Left ventricle myocardium inferior (tissue), 1 donor: ENCODE measurements around the gene CUX1. TPM values are rescaled to one million over a fixed set of nuclear protein-coding genes. Genes with fewer than 3 reads are reported as not detected.

Source experiments
- DNase-seq: peaks from one replicate; pipeline ENCODE4 v3.0.0-alpha.2; 2020
- H3K27ac ChIP-seq: fragments of 200-600 bp; replicated peaks from 2 replicates; pipeline ENCODE4 v1.8.0; 2021
- H3K27me3 ChIP-seq: fragments of 200-600 bp; 2 replicates; pipeline ENCODE4 v1.8.0; 2021; ENCODE audit warnings: low read depth
- H3K36me3 ChIP-seq: fragments of 200-600 bp; 2 replicates; pipeline ENCODE4 v1.8.0; 2021
- H3K4me1 ChIP-seq: fragments of 200-600 bp; 2 replicates; pipeline ENCODE4 v1.8.0; 2021
- H3K4me3 ChIP-seq: fragments of 200-600 bp; 2 replicates; pipeline ENCODE4 v1.8.0; 2021; ENCODE audit warnings: mild to moderate bottlenecking, moderate library complexity
- H3K9me3 ChIP-seq: fragments of 200-600 bp; replicated peaks from 2 replicates; pipeline ENCODE4 v1.8.0; 2021
- CTCF ChIP-seq: fragments of 200-600 bp; IDR thresholded peaks from 2 replicates; pipeline ENCODE4 v1.8.0; 2021; ENCODE audit warnings: antibody characterized with exemption, mild to moderate bottlenecking, borderline replicate concordance
- intact Hi-C: fragments of 100-400 bp; cut with micrococcal nuclease; formaldehyde crosslinking; loops from one replicate; pipeline ENCODE4 v1.11.0; 2022
- total RNA-seq: library from RNA; stranded (reverse); fragmentation: NEBNext Ultra II Directional; extraction: Animal tissue kit (Norgen Biotek cat#: 25700); gene quantifications from one replicate; pipeline ENCODE4 v1.2.1, GENCODE V29; 2021
- donor health status: DM: no; HTN: yes; CAD: no; lungs with severe emphysema.

Gene CUX1
- total RNA-seq, 1 donor from 2014 or later, result 125 TPM

- H3K4me3 ChIP-seq, result no peak overlapping the region
- H3K36me3 ChIP-seq, result peaks cover 3% of the 10 kb centered on the region
- H3K4me1 ChIP-seq, result peaks cover 7% of the 10 kb centered on the region
- no peak for DNase-seq
- intact Hi-C loops, result no loop called here
- no peak overlapping the region for H3K27ac ChIP-seq
- peaks cover 25% of the 10 kb centered on the region for H3K9me3 ChIP-seq
- no peaks in the 10 kb centered on the region for H3K27me3 ChIP-seq
- TF ChIP-seq CTCF, result no peak
Observed at GRCh38 chr7:102055181-102055976, 238.0 kb downstream of the CUX1 start.

GRCh38 chr7:102059524-102059923 lies 242.1 kb downstream of the CUX1 start:
- Histone ChIP-seq H3K4me3 (no peak overlapping the region), H3K27me3 (no peaks in the 10 kb centered on the region), H3K4me1 (peaks cover 30% of the 10 kb centered on the region), H3K9me3 (peaks cover 15% of the 10 kb centered on the region), H3K36me3 (peaks cover 3% of the 10 kb centered on the region), H3K27ac (no peak overlapping the region)
- intact Hi-C loops, result no loop called here
- TF ChIP-seq CTCF, result no peak
- no peak for DNase-seq

GRCh38 chr7:102061354-102061945 lies 244.0 kb downstream of the CUX1 start:
- intact Hi-C loops, result no loop called here
- peaks cover 1% of the 10 kb centered on the region for H3K9me3 ChIP-seq
- no peak for DNase-seq
- no peak overlapping the region for H3K27ac ChIP-seq
- peaks cover 3% of the 10 kb centered on the region for H3K36me3 ChIP-seq
- no peak overlapping the region for H3K4me3 ChIP-seq
- peaks cover 39% of the 10 kb centered on the region for H3K4me1 ChIP-seq
- no peaks in the 10 kb centered on the region for H3K27me3 ChIP-seq
- TF ChIP-seq CTCF, result no peak

- Histone ChIP-seq H3K9me3 (no peaks in the 10 kb centered on the region), H3K27me3 (no peaks in the 10 kb centered on the region), H3K27ac (no peak overlapping the region), H3K36me3 (peaks cover 3% of the 10 kb centered on the region), H3K4me3 (no peak overlapping the region), H3K4me1 (peaks cover 39% of the 10 kb centered on the region)
- DNase-seq, result no peak
- intact Hi-C loops, result no loop called here
- no peak for TF ChIP-seq CTCF
Observed at GRCh38 chr7:102061981-102062390, 244.6 kb downstream of the CUX1 start.

- no peak overlapping the region for H3K4me3 ChIP-seq
- H3K9me3 ChIP-seq, result no peaks in the 10 kb centered on the region
- peak overlapping the region; percentile 68 for H3K27ac ChIP-seq
- H3K36me3 ChIP-seq, result no peaks in the 10 kb centered on the region
- peaks cover 39% of the 10 kb centered on the region for H3K4me1 ChIP-seq
- H3K27me3 ChIP-seq, result no peaks in the 10 kb centered on the region
- intact Hi-C loops, result no loop called here
- no peak for TF ChIP-seq CTCF
- no peak for DNase-seq
Observed at GRCh38 chr7:102063690-102064180, 246.3 kb downstream of the CUX1 start.
